PFSK-1 (cell line): ENCODE data around the gene ABR.

Experiments used
- FOXP2 ChIP-seq: optimal IDR thresholded peaks from 2 replicates; pipeline ENCODE3; 2011; ENCODE audit warnings: borderline replicate concordance, control low read depth, inconsistent platforms; ENCODE audit not compliant: insufficient read depth; ENCODE audit errors: extremely low read length, extremely low read depth
- POLR2AphosphoS5 ChIP-seq: IDR thresholded peaks from 2 replicates; pipeline ENCODE4 v1.6.1; 2012; ENCODE audit warnings: low read depth, mild to moderate bottlenecking, control low read depth, low read length, moderate library complexity
- REST ChIP-seq, 2 experiments: IDR thresholded peaks; 2 replicates each; pipeline versions ENCODE4 v1.6.1 to v1.8.0; 2011 to 2012; ENCODE audit warnings: low read depth in 2 of 2, low read length in 2 of 2, control low read depth in 1 of 2, inconsistent platforms in 1 of 2, mild to moderate bottlenecking in 1 of 2, moderate library complexity in 1 of 2; ENCODE audit not compliant: insufficient read depth in 1 of 2
- SIN3A ChIP-seq: IDR thresholded peaks from 2 replicates; pipeline ENCODE4 v1.6.1; 2012; ENCODE audit warnings: mild to moderate bottlenecking, low read length, moderate library complexity, borderline replicate concordance; ENCODE audit not compliant: insufficient read depth
- TAF1 ChIP-seq: IDR thresholded peaks from 2 replicates; pipeline ENCODE4 v1.6.1; 2012; ENCODE audit warnings: low read length, control low read depth, borderline replicate concordance; ENCODE audit not compliant: insufficient read depth

Gene ABR

GRCh38 chr17:1220346-1220745 lies 40.6 kb upstream of the ABR start:
- TF ChIP-seq SIN3A: no peak
- no peak for TF ChIP-seq TAF1
- no peak for TF ChIP-seq REST (IDR thresholded peaks at IDR 0.05; ENCODE audit: insufficient read depth in 1 of 2, low read depth in 2 of 2, low read length in 2 of 2)
- no peak for TF ChIP-seq FOXP2
- TF ChIP-seq POLR2AphosphoS5: no peak

GRCh38 chr17:1217089-1217385 lies 37.3 kb upstream of the ABR start:
- TF ChIP-seq REST (IDR thresholded peaks at IDR 0.05; ENCODE audit: insufficient read depth in 1 of 2, low read depth in 2 of 2, low read length in 2 of 2): no peak
- TF ChIP-seq TAF1: no peak
- no peak for TF ChIP-seq FOXP2
- TF ChIP-seq POLR2AphosphoS5: no peak
- TF ChIP-seq SIN3A: no peak

GRCh38 chr17:1216217-1217088 lies 36.7 kb upstream of the ABR start:
- TF ChIP-seq POLR2AphosphoS5 (no peak), TAF1 (no peak), SIN3A (no peak), REST (IDR thresholded peaks at IDR 0.05; ENCODE audit: insufficient read depth in 1 of 2, low read depth in 2 of 2, low read length in 2 of 2) (no peak), FOXP2 (no peak)

GRCh38 chr17:1212946-1213345 lies 33.2 kb upstream of the ABR start:
- TF ChIP-seq POLR2AphosphoS5 (no peak), REST (IDR thresholded peaks at IDR 0.05; ENCODE audit: insufficient read depth in 1 of 2, low read depth in 2 of 2, low read length in 2 of 2) (no peak), SIN3A (no peak), FOXP2 (no peak), TAF1 (no peak)

- no peak for TF ChIP-seq TAF1
- no peak for TF ChIP-seq FOXP2
- TF ChIP-seq REST (IDR thresholded peaks at IDR 0.05; ENCODE audit: insufficient read depth in 1 of 2, low read depth in 2 of 2, low read length in 2 of 2): no peak
- no peak for TF ChIP-seq POLR2AphosphoS5
- TF ChIP-seq SIN3A: no peak
Measured at GRCh38 chr17:1211287-1211686, 31.5 kb upstream of the ABR start.
